ENCODE data around the gene PCNX3. TPM values are rescaled to one million over a fixed set of nuclear protein-coding genes. Genes with fewer than 3 reads are reported as not detected.

The PCNX3 gene
- total RNA-seq, 2 experiments from 2014 or later = 21.6 to 24.7 TPM

- Mint-ChIP-seq H3K27ac (no peak overlapping the region), H3K4me3 (no peak overlapping the region)
- intact Hi-C loops (cut with micrococcal nuclease) = no loop called here
Measured at GRCh38 chr11:65584106-65584505, 31.5 kb upstream of the PCNX3 start.

GRCh38 chr11:65584723-65585171, 30.8 kb upstream of the PCNX3 start:
- Mint-ChIP-seq H3K4me3 (no peak overlapping the region), H3K36me3 (ENCODE audit: low read depth) (peaks cover 4% of the 10 kb centered on the region), H3K9me3 (no peaks in the 10 kb centered on the region), H3K27ac (no peak overlapping the region), H3K27me3 (ENCODE audit: low read depth) (no peaks in the 10 kb centered on the region), H3K4me1 (ENCODE audit: low read depth) (peaks cover 29% of the 10 kb centered on the region)
- CTCF ChIA-PET = interaction anchor here (0.9 to 2.0 kb wide), 2 partner anchors 9 to 12 kb away, joined by 3 to 5 read pairs; partner anchors contain the start of gene FAM89B
- intact Hi-C loops (cut with micrococcal nuclease) = no loop called here
- no peak for DNase-seq

More at GRCh38 chr11:65584106-65584505, 31.5 kb upstream of the PCNX3 start:
- Mint-ChIP-seq H3K9me3 (no peaks in the 10 kb centered on the region), H3K36me3 (ENCODE audit: low read depth) (peaks cover 4% of the 10 kb centered on the region), H3K4me1 (ENCODE audit: low read depth) (peaks cover 27% of the 10 kb centered on the region), H3K27me3 (ENCODE audit: low read depth) (no peaks in the 10 kb centered on the region)
- CTCF ChIA-PET = interaction anchor here (1.1 to 2.0 kb wide), 2 partner anchors 10 to 11 kb away, joined by 3 to 5 read pairs; partner anchors contain the start of gene FAM89B
- DNase-seq = no peak

- CTCF ChIA-PET = interaction anchor here (0.9 to 5.7 kb wide), 4 partner anchors 9 to 44 kb away, joined by 3 to 46 read pairs (median 20); partner anchors contain the start of genes EHBP1L1 and FAM89B
- intact Hi-C loops (cut with micrococcal nuclease) = no loop called here
- peaks cover 4% of the 10 kb centered on the region for H3K36me3 Mint-ChIP-seq (ENCODE audit: low read depth)
- H3K9me3 Mint-ChIP-seq = no peaks in the 10 kb centered on the region
- H3K27ac Mint-ChIP-seq = no peak overlapping the region
- H3K4me3 Mint-ChIP-seq = no peak overlapping the region
- H3K4me1 Mint-ChIP-seq (ENCODE audit: low read depth) = peaks cover 29% of the 10 kb centered on the region
- no peak for DNase-seq
- no peaks in the 10 kb centered on the region for H3K27me3 Mint-ChIP-seq (ENCODE audit: low read depth)
Measured at GRCh38 chr11:65585396-65586246, 30.0 kb upstream of the PCNX3 start.

- no peaks in the 10 kb centered on the region for H3K9me3 Mint-ChIP-seq
- H3K36me3 Mint-ChIP-seq (ENCODE audit: low read depth) = peaks cover 2% of the 10 kb centered on the region
- intact Hi-C loops (cut with micrococcal nuclease) = no loop called here
- H3K27me3 Mint-ChIP-seq (ENCODE audit: low read depth) = no peaks in the 10 kb centered on the region
- no peak overlapping the region for H3K4me3 Mint-ChIP-seq
- no peak overlapping the region for H3K27ac Mint-ChIP-seq
- CTCF ChIA-PET = interaction anchor here (4.6 to 5.7 kb wide), 2 partner anchors 10 to 45 kb away, joined by 35 to 46 read pairs; partner anchors contain the start of gene EHBP1L1
- peaks cover 29% of the 10 kb centered on the region for H3K4me1 Mint-ChIP-seq (ENCODE audit: low read depth)
- DNase-seq = no peak
Measured at GRCh38 chr11:65586247-65586630, 29.3 kb upstream of the PCNX3 start.

DNA sequence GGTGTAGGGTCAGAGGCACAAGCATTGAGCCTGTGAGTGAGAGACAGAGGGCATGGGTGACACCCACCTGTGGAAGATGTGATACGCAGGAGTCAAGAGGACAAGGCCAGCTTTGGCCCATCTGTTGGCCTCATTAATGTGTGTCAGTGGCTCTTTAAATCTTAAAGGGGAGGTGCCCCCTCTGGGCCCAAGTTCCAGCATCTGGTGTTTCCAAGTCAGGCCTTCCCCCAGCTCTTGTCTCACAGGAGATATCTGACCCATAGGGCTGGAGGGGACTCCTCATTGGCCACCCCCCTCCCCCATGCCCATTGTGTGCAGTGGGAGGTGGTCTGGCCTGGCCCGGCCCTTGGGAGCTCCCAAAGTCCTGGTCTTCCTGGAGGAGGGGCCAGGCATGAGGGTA, 28.9 kb upstream of the PCNX3 start:
- intact Hi-C loops (cut with micrococcal nuclease) = no loop called here
- CTCF ChIA-PET = interaction anchor here (1.1 to 5.7 kb wide), 3 partner anchors 10 to 45 kb away, joined by 4 to 46 read pairs (median 35); partner anchors contain the start of gene EHBP1L1
- Mint-ChIP-seq H3K4me1 (ENCODE audit: low read depth) (peaks cover 29% of the 10 kb centered on the region), H3K9me3 (no peaks in the 10 kb centered on the region), H3K27ac (no peak overlapping the region), H3K27me3 (ENCODE audit: low read depth) (no peaks in the 10 kb centered on the region), H3K4me3 (no peak overlapping the region), H3K36me3 (ENCODE audit: low read depth) (peaks cover 2% of the 10 kb centered on the region)
- DNase-seq = no peak

- Mint-ChIP-seq H3K4me3 (no peak overlapping the region), H3K36me3 (ENCODE audit: low read depth) (peaks cover 2% of the 10 kb centered on the region), H3K4me1 (ENCODE audit: low read depth) (peaks cover 29% of the 10 kb centered on the region), H3K9me3 (no peaks in the 10 kb centered on the region), H3K27ac (peak overlapping the region; percentile 90), H3K27me3 (ENCODE audit: low read depth) (no peaks in the 10 kb centered on the region)
- intact Hi-C loops (cut with micrococcal nuclease) = loop anchor here (1.0 kb wide), 3 partner anchors 14 to 222 kb away; no protein-coding TSS in a partner anchor
- CTCF ChIA-PET = interaction anchor here (0.6 to 5.7 kb wide), 15 partner anchors 10 to 313 kb away, joined by 3 to 46 read pairs (median 5); partner anchors contain the start of genes EHBP1L1 and FAM89B
- DNase-seq = peak; percentile 86
Measured at GRCh38 chr11:65588199-65589054, 27.1 kb upstream of the PCNX3 start.

DNA sequence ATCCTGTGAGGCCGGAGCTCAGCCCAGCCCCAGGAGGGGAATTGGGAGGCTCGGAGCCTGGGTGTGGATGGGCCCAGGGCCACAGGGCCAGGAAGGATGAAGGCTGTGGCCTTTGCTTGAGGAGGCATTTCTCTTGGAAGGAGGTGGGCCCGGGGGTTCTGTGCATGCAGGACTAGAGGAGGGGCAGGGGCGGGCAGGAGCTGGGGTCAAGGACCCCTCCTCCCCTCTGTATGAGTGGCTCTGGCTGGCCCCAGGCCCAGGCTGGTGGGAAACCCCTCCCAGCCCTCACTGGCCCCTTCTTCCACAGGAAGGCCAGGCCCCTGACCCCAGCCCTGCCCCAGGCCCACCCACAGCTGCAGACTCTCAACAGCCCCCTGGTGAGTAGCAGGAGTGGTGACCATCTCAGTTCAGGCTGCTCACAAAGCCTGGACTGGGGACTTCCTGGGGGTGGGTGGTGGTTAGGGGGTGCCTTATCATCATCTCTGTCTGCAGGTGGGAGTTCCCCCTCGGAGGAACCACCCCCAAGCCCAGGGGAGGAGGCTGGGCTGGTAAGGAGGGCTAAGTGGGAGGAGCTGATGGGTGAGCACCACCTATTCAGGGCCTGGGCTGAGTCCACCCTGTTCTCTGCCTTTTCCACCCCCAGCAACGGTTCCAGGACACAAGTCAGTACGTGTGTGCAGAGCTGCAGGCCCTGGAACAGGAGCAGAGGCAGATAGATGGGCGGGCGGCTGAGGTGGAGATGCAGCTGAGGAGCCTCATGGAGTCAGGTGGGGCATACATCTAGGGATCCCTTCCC, 25.9 kb upstream of the PCNX3 start:
- Mint-ChIP-seq H3K9me3 (no peaks in the 10 kb centered on the region), H3K36me3 (ENCODE audit: low read depth) (no peaks in the 10 kb centered on the region), H3K27ac (no peak overlapping the region), H3K27me3 (ENCODE audit: low read depth) (no peaks in the 10 kb centered on the region), H3K4me3 (no peak overlapping the region), H3K4me1 (ENCODE audit: low read depth) (peaks cover 29% of the 10 kb centered on the region)
- peak; percentile 37 for DNase-seq
- CTCF ChIA-PET = interaction anchor here (0.7 to 5.7 kb wide), 8 partner anchors 8 to 49 kb away, joined by 3 to 46 read pairs (median 7); partner anchors contain the start of genes EHBP1L1 and FAM89B
- intact Hi-C loops (cut with micrococcal nuclease) = loop anchor here (1.0 kb wide), 1 partner anchor 223 kb away; no protein-coding TSS in a partner anchor

DNA sequence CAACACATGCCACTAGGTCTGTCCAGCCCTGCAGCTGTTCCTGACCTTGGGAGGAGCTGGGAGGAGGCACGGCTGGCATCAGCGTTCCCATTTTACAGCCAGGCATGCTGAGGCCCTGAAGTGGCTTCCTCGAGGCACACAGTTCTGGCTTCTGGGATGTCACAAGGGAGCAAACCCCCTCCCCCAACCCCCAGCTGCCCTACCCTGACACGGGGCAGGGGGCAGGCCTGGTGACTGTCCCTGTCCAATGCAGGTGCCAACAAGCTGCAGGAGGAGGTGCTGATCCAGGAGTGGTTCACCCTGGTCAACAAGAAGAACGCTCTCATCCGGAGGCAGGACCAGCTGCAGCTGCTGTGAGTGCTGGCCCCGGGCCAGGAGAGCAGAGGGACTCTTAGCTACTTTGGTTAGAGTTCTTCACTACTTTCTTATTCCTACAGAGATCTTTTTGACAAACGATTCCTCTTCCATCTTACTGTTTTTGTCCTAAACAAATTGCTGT, 25.3 kb upstream of the PCNX3 start:
- DNase-seq = no peak
- no peaks in the 10 kb centered on the region for H3K9me3 Mint-ChIP-seq
- H3K4me1 Mint-ChIP-seq (ENCODE audit: low read depth) = peaks cover 34% of the 10 kb centered on the region
- H3K36me3 Mint-ChIP-seq (ENCODE audit: low read depth) = no peaks in the 10 kb centered on the region
- H3K27me3 Mint-ChIP-seq (ENCODE audit: low read depth) = no peaks in the 10 kb centered on the region
- peak overlapping the region; percentile 51 for H3K27ac Mint-ChIP-seq
- CTCF ChIA-PET = interaction anchor here (0.7 to 5.7 kb wide), 6 partner anchors 8 to 50 kb away, joined by 3 to 46 read pairs (median 4); partner anchors contain the start of genes EHBP1L1 and FAM89B
- intact Hi-C loops (cut with micrococcal nuclease) = no loop called here
- no peak overlapping the region for H3K4me3 Mint-ChIP-seq

DNA sequence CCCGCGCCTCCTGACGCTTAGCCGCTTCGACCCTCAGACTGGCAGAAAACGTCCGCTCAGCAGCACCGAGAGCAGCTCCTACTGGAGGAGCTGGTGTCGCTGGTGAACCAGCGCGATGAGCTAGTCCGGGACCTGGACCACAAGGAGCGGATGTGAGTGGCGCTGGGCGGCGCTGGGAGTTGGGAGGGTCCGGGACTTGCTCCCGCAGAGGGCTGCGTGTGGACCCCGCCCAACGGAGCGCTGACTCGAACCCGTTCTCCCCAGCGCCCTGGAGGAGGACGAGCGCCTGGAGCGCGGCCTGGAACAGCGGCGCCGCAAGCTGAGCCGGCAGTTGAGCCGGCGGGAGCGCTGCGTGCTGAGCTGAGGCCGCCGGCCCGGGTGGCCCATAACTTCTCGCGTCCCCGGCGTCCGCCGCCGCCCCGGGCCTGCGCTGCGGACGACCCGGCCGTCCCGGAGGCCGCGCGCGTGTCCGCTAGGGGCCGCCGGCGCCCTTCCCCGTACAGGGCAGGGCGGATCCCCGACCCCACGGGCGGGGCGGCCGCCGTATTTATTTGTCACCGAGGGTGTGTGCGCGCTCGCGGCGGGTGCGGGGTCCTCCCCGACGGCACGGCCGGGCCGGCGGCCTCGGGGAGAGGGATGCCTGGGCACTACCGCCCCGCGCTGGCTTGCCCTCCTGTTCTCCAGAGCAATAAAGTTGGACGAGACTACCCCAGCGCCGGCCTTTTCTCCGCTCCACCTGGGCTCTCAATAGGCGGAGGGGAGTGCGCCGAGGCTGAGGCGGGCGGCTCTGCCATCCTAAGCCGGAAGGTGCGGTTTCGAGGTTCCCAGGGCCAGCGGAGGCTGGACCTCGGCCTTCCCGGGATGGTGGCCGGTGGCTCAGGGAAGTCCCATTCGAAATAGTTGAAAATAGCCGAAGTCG, 23.4 kb upstream of the PCNX3 start:
- Mint-ChIP-seq H3K27ac (no peak overlapping the region), H3K4me3 (no peak overlapping the region), H3K36me3 (ENCODE audit: low read depth) (no peaks in the 10 kb centered on the region), H3K27me3 (ENCODE audit: low read depth) (no peaks in the 10 kb centered on the region), H3K9me3 (no peaks in the 10 kb centered on the region), H3K4me1 (ENCODE audit: low read depth) (peaks cover 31% of the 10 kb centered on the region)
- CTCF ChIA-PET = interaction anchor here (0.7 to 2.4 kb wide), 7 partner anchors 16 to 152 kb away, joined by 3 to 28 read pairs (median 5); partner anchors contain the start of gene EHBP1L1
- intact Hi-C loops (cut with micrococcal nuclease) = no loop called here
- no peak for DNase-seq

- Mint-ChIP-seq H3K4me1 (ENCODE audit: low read depth) (peaks cover 24% of the 10 kb centered on the region), H3K9me3 (no peaks in the 10 kb centered on the region), H3K36me3 (ENCODE audit: low read depth) (no peaks in the 10 kb centered on the region), H3K27ac (no peak overlapping the region), H3K4me3 (no peak overlapping the region), H3K27me3 (ENCODE audit: low read depth) (no peaks in the 10 kb centered on the region)
- CTCF ChIA-PET = interaction anchor here (0.7 to 2.4 kb wide), 13 partner anchors 10 to 153 kb away, joined by 3 to 28 read pairs (median 6); partner anchors contain the start of gene EHBP1L1
- no peak for DNase-seq
- intact Hi-C loops (cut with micrococcal nuclease) = loop anchor here (1.0 kb wide), 1 partner anchor 52 kb away; no protein-coding TSS in a partner anchor
Measured at GRCh38 chr11:65592858-65593517, 22.6 kb upstream of the PCNX3 start.

Data from activated naive CD4-positive, alpha-beta T cell treated with anti-CD3 and anti-CD28 coated beads for 36 hours (primary cell).